Right lobe of liver (tissue), 4 donors: Measurements from ENCODE around the gene ING2.

Source experiments
- CTCF ChIP-seq, 4 donors: fragments of 200-600 bp in 3 of 4; fragments of 450-650 bp in 1 of 4; IDR thresholded peaks; one replicate each; pipeline versions ENCODE4 v1.5.1 to v1.8.0; 2016 to 2022; ENCODE audit warnings: antibody characterized with exemption in 4 of 4, mild to moderate bottlenecking in 2 of 4
- POLR2A ChIP-seq: fragments of 450-650 bp; IDR thresholded peaks from one replicate; pipeline ENCODE4 v1.6.1; 2017; ENCODE audit warnings: antibody characterized with exemption, mild to moderate bottlenecking
- donor health status: DM: no; HTN: no; CAD: no.
- donor health status: DM: no; HTN: no; CAD: no.
- donor health status: DM: no; HTN: yes; CAD: no.

- no peak for TF ChIP-seq CTCF (IDR thresholded peaks at IDR 0.05)
- TF ChIP-seq POLR2A, result no peak
These were observed 35.7 kb downstream of the ING2 start for GRCh38 chr4:183540410-183541009.
